Right atrium auricular region (tissue), 2 donors: ENCODE data around the gene PRSS16. TPM values are rescaled to one million over a fixed set of nuclear protein-coding genes. Genes with fewer than 3 reads are reported as not detected.
"Not testable (repeated sequence)": the region's sequence is repeated elsewhere in the genome, so short reads cannot be mapped to it uniquely, and the experiment has no call there.

Experiments
- DNase-seq: peaks from one replicate; pipeline ENCODE4 v3.0.0-alpha.2; 2019; ENCODE audit warnings: low spot score
- H3K27ac ChIP-seq, 2 donors: fragments of 200-600 bp; sonication (generic); 1 replicate in 1 of 2; 2 replicates in 1 of 2; pipeline ENCODE4 v1.5.1; 2016 to 2019
- H3K27me3 ChIP-seq, 2 donors: fragments of 200-600 bp; sonication (generic); one replicate each; pipeline versions ENCODE4 v1.5.1 to v1.6.0; 2017 to 2019
- H3K36me3 ChIP-seq: fragments of 200-600 bp; sonication (generic); one replicate; pipeline ENCODE4 v1.5.1; 2016
- H3K4me1 ChIP-seq, 2 donors: fragments of 200-600 bp; sonication (generic); one replicate each; pipeline versions ENCODE4 v1.5.1 to v1.6.0; 2017 to 2019
- H3K4me3 ChIP-seq, 2 donors: fragments of 200-600 bp; sonication (generic); 1 replicate in 1 of 2; 2 replicates in 1 of 2; pipeline ENCODE4 v1.5.1; 2017 to 2019; ENCODE audit warnings: mild to moderate bottlenecking in 1 of 2, moderate library complexity in 1 of 2
- H3K9me3 ChIP-seq, 2 donors: fragments of 200-600 bp; sonication (generic); one replicate each; pipeline ENCODE4 v1.5.1; 2019
- total RNA-seq, 2 donors: library from RNA; depleted of rRNA; stranded (reverse); fragments of >200 nt; gene quantifications; one replicate each; pipeline ENCODE4 v1.1.0, GENCODE V29; 2016
- TF ChIP-seq, protein P1 (sequence below), 2 donors: fragments of 200-600 bp; sonication (generic); IDR thresholded peaks; one replicate each; pipeline ENCODE4 v1.5.1; 2019; ENCODE audit warnings: antibody characterized with exemption in 2 of 2

Gene PRSS16
- total RNA-seq, 2 donors from 2014 or later, result 1.7 TPM; not detected in 1

DNA sequence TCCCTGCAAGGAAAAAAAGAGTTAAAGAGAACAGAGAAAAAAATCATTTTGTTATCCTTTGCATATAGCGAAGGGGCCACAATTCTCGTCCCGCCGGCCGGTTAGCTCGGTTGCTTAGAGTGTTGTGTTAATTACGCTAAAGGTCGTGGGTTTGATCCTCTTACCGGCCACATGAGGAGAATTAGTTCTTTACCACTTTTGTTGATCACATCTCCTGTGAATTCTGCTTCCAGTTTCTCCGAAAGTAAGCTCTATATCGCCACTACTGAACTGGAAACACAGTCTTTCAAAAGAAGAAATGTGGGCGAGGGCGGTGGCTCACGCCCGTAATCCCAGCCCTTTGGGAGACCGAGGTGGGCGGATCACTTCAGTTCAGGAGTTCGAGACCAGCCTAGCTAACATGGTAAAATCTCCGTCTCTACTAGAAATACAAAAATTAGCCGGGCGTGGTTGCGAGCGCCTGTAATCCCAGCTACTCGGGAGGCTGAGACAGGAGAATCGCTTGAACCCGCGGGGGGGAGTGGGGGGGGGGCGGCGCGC is 13.4 kb downstream of the PRSS16 start:
- no peak for DNase-seq
- Histone ChIP-seq H3K9me3 (no peaks in the 10 kb centered on the region), H3K4me1 (no peaks in the 10 kb centered on the region), H3K4me3 (no peak overlapping the region), H3K36me3 (no peaks in the 10 kb centered on the region), H3K27ac (no peak overlapping the region), H3K27me3 (peaks cover 0 to 4% of the 10 kb centered on the region in 2 donors)
- TF ChIP-seq, protein P1, sequence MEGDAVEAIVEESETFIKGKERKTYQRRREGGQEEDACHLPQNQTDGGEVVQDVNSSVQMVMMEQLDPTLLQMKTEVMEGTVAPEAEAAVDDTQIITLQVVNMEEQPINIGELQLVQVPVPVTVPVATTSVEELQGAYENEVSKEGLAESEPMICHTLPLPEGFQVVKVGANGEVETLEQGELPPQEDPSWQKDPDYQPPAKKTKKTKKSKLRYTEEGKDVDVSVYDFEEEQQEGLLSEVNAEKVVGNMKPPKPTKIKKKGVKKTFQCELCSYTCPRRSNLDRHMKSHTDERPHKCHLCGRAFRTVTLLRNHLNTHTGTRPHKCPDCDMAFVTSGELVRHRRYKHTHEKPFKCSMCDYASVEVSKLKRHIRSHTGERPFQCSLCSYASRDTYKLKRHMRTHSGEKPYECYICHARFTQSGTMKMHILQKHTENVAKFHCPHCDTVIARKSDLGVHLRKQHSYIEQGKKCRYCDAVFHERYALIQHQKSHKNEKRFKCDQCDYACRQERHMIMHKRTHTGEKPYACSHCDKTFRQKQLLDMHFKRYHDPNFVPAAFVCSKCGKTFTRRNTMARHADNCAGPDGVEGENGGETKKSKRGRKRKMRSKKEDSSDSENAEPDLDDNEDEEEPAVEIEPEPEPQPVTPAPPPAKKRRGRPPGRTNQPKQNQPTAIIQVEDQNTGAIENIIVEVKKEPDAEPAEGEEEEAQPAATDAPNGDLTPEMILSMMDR (IDR thresholded peaks at IDR 0.05), result no peak

DNA sequence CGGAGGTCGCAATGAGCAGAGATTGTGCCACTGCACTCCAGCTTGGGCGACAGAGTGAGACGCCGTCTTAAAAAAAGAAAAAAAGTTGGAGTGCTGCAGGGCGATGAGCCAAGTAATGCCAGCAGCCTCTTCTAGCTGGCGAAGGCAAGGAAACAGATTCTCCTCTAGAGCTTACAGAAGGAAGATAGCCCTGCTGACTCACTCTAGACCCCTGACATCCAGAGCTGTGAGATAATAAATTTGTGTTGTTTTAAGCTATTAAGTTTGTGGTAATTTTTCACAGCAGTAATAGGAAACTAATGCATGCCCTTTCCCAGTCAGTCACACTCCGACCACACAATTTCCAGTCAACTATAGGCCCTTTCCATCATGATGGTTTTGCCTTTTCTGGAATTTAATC is 16.4 kb downstream of the PRSS16 start:
- Histone ChIP-seq H3K27me3 (peaks cover 0 to 4% of the 10 kb centered on the region in 2 donors), H3K4me1 (no peaks in the 10 kb centered on the region)

GRCh38 chr6:27267003-27267402 is 19.5 kb downstream of the PRSS16 start:
- not testable (repeated sequence) for H3K9me3 ChIP-seq, H3K4me3 ChIP-seq, H3K27ac ChIP-seq, H3K27me3 ChIP-seq, H3K36me3 ChIP-seq, DNase-seq, H3K4me1 ChIP-seq

More for the DNA sequence above, 16.4 kb downstream of the PRSS16 start:
- Histone ChIP-seq H3K36me3 (no peaks in the 10 kb centered on the region), H3K27ac (no peak overlapping the region), H3K9me3 (no peaks in the 10 kb centered on the region), H3K4me3 (no peak overlapping the region)
- DNase-seq, result no peak
- TF ChIP-seq, protein P1 (IDR thresholded peaks at IDR 0.05), result no peak

- TF ChIP-seq, protein P1 (IDR thresholded peaks at IDR 0.05), result no peak
- H3K27ac ChIP-seq, result no peak overlapping the region
- H3K4me3 ChIP-seq, result no peak overlapping the region
- no peaks in the 10 kb centered on the region for H3K36me3 ChIP-seq
- DNase-seq, result no peak
- H3K4me1 ChIP-seq, result no peaks in the 10 kb centered on the region
- no peaks in the 10 kb centered on the region for H3K27me3 ChIP-seq
- H3K9me3 ChIP-seq, result no peaks in the 10 kb centered on the region
Observed at GRCh38 chr6:27267857-27268434, 20.4 kb downstream of the PRSS16 start.

DNA sequence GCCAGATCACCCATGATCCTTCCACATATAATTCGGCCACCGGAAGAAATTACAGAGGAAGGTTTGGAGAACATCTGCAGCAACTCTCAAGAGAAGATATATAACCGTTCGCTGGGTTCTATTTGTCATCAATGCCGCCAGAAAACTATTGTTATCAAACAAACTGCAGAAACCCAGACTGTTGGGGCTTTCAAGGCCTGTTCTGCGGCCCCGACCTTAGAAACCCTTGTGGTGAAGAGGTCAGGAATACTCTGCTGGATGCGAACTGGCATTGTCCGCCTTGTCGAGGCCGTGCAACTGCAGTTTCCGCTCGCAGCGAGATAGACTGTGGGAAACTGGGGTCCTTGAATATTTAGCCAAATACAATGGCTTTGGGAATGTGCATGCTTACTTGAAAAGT is 21.3 kb downstream of the PRSS16 start:
- Histone ChIP-seq H3K27ac (no peak overlapping the region), H3K4me3 (no peak overlapping the region), H3K36me3 (no peaks in the 10 kb centered on the region), H3K27me3 (no peaks in the 10 kb centered on the region), H3K9me3 (no peaks in the 10 kb centered on the region), H3K4me1 (no peaks in the 10 kb centered on the region)
- DNase-seq, result no peak
- TF ChIP-seq, protein P1 (IDR thresholded peaks at IDR 0.05), result no peak

DNA sequence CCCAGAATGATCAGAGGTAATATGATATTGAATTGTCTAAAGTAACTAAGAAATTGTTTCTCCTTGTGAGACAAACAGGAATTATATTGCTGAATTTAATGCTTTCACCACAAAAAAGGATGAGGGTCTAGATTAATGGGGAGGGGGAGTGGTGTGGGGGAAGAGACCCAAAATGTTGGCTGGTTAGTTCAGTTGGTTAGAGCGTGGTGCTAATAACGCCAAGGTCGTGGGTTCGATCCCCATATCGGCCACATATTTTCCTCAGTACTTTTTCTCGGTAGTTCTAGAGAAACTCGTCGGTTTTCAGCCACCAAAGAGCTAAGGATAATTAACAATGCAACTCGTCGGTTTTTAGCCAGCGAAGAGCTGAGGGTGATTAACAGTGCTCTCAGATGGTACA is 26.3 kb downstream of the PRSS16 start:
- no peak overlapping the region for H3K27ac ChIP-seq
- TF ChIP-seq, protein P1 (IDR thresholded peaks at IDR 0.05), result no peak
- no peaks in the 10 kb centered on the region for H3K36me3 ChIP-seq
- H3K4me1 ChIP-seq, result no peaks in the 10 kb centered on the region
- H3K4me3 ChIP-seq, result no peak overlapping the region
- peaks cover 3 to 15% of the 10 kb centered on the region in 2 donors for H3K27me3 ChIP-seq
- H3K9me3 ChIP-seq, result peaks cover 0 to 4% of the 10 kb centered on the region in 2 donors
- DNase-seq, result no peak
